SK-N-SH treated with all-trans-retinoic acid at 6 μM for 48 hours (cell line): ENCODE results near the gene NECTIN3.

Experiments
- CREB5 ChIP-seq: fragments of 250-450 bp; sonication (Bioruptor Pico); IDR thresholded peaks from 2 replicates; pipeline ENCODE4 v1.5.1; 2020; ENCODE audit warnings: low read depth, mild to moderate bottlenecking, moderate library complexity
- CSDC2 ChIP-seq: fragments of 250-450 bp; sonication (Bioruptor Pico); IDR thresholded peaks from 2 replicates; pipeline ENCODE4 v1.5.0; 2020; ENCODE audit warnings: mild to moderate bottlenecking, moderate library complexity
- GLIS3 ChIP-seq: fragments of 250-450 bp; sonication (Bioruptor Pico); IDR thresholded peaks from 2 replicates; pipeline ENCODE4 v1.5.0; 2020; ENCODE audit warnings: mild to moderate bottlenecking, moderate library complexity
- POU6F1 ChIP-seq: fragments of 250-450 bp; sonication (Bioruptor Pico); IDR thresholded peaks from 2 replicates; pipeline ENCODE4 v1.8.0; 2021; ENCODE audit warnings: low read depth, mild to moderate bottlenecking, moderate library complexity, borderline replicate concordance
- ZFP30 ChIP-seq: fragments of 450-650 bp; formaldehyde crosslinking; IDR thresholded peaks from 2 replicates; pipeline ENCODE4 v1.5.0; 2022; ENCODE audit warnings: mild to moderate bottlenecking, moderate library complexity

- no peak for TF ChIP-seq CSDC2 (CRISPR knock-in tag)
- no peak for TF ChIP-seq CREB5 (CRISPR knock-in tag)
- TF ChIP-seq POU6F1 (CRISPR knock-in tag), result no peak
- TF ChIP-seq ZFP30 (CRISPR knock-in tag), result no peak
- TF ChIP-seq GLIS3 (CRISPR knock-in tag), result no peak
Measured at GRCh38 chr3:111107662-111108035, 36.0 kb downstream of the NECTIN3 start.
